ENCODE data around the gene IL33. TPM values are rescaled to one million over a fixed set of nuclear protein-coding genes. Genes with fewer than 3 reads are reported as not detected.

The IL33 gene
- total and polyA plus RNA-seq, 2 of the 8 experiments (the other 6 are each of a cell fraction or from before 2014, with no cell fraction given) = not detected

DNA sequence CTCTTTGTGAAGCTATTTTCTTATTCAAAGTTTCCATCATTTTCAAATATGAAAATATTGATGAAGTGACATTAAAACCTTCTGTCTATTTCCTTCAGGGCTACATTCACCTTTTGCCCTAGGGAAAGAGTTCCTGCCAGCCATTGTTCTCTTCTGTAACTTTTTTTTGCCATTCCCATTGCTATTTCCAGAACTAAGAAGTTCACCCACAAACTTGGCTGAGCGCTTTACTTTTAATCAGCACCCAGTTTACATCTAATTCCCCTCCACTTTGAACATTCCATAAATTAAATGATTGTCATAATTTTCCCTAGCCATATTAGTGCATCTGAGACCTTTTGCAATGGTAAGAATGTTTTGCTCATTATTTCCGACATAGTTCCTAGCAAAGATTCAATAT is 4.4 kb downstream of the IL33 start:
- ChIA-PET POLR2A (ENCODE audit: partially characterized antibody) (no interaction called here), CTCF (ENCODE audit: partially characterized antibody) (interaction anchor here (1.5 kb wide), 1 partner anchor 23 kb away, joined by 5 read pairs; no protein-coding TSS in a partner anchor)

More for the DNA sequence above, 4.4 kb downstream of the IL33 start:
- no peak overlapping the region for H2BK5ac ChIP-seq (ENCODE audit: low read depth, low read length)
- H3K4ac ChIP-seq (replicated peaks; ENCODE audit: insufficient read length, low read depth, low read length) = no peak overlapping the region
- no peak overlapping the region for H2AFZ ChIP-seq (ENCODE audit: low read length)
- no peak overlapping the region for H2AK5ac ChIP-seq (ENCODE audit: low read depth, low read length)
- WGBS, 2 experiments (ENCODE audit: extremely low coverage in 1 of 2, insufficient coverage in 1 of 2, insufficient read length in 1 of 2, insufficient replicate concordance in 2 of 2, low coverage in 1 of 2, low lambda C conversion rate in 2 of 2, missing lambda C conversion rate in 1 of 2) = 94% methylated on average over 2 of the region's 2 CpGs; no CpG with 5 or more reads in 1 of the 2 experiments
- no peak overlapping the region for H4K91ac ChIP-seq (replicated peaks; ENCODE audit: insufficient read length, low read length)
- no peak overlapping the region for H2BK20ac ChIP-seq (ENCODE audit: low read length)
- no peak overlapping the region for H3K23ac ChIP-seq (ENCODE audit: insufficient read length)
- H3K14ac ChIP-seq (ENCODE audit: insufficient read length) = no peak overlapping the region
- no peak overlapping the region for H3K27ac ChIP-seq (ENCODE audit: low read depth, low read length)
- H3K79me1 ChIP-seq (ENCODE audit: low read depth, low read length) = no peaks in the 10 kb centered on the region
- no peak for TF ChIP-seq TEAD4 (IDR thresholded peaks at IDR 0.05; ENCODE audit: low read depth, low read length)
- no peak for TF ChIP-seq PHF8 (conservative IDR thresholded peaks at IDR 0.05; ENCODE audit: low read depth, low read length)
- TF ChIP-seq, protein P1, sequence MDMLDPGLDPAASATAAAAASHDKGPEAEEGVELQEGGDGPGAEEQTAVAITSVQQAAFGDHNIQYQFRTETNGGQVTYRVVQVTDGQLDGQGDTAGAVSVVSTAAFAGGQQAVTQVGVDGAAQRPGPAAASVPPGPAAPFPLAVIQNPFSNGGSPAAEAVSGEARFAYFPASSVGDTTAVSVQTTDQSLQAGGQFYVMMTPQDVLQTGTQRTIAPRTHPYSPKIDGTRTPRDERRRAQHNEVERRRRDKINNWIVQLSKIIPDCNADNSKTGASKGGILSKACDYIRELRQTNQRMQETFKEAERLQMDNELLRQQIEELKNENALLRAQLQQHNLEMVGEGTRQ (IDR thresholded peaks at IDR 0.05; ENCODE audit: low read length) = no peak
- no peak for TF ChIP-seq SUZ12 (IDR thresholded peaks at IDR 0.05; ENCODE audit: low read length)
- TF ChIP-seq CHD1 (IDR thresholded peaks at IDR 0.05; ENCODE audit: low read depth, low read length) = no peak
- TF ChIP-seq YY1 (IDR thresholded peaks at IDR 0.05; ENCODE audit: low read depth, low read length) = no peak
- TF ChIP-seq HDAC6 (IDR thresholded peaks at IDR 0.05; ENCODE audit: low read depth, low read length) = no peak
- TF ChIP-seq ASH2L (IDR thresholded peaks at IDR 0.05; ENCODE audit: low read length) = no peak
- TF ChIP-seq KDM1A (IDR thresholded peaks at IDR 0.05; ENCODE audit: borderline replicate concordance, low read length) = no peak
- TF ChIP-seq RXRA (IDR thresholded peaks at IDR 0.05; ENCODE audit: insufficient read depth, low read depth, low read length) = no peak
- H2BK120ac ChIP-seq (replicated peaks; ENCODE audit: low read depth, low read length) = no peak overlapping the region
- H4K20me1 ChIP-seq (replicated peaks in 1 of 2; ENCODE audit: control insufficient read depth in 1 of 2, insufficient read depth in 2 of 2, low read length in 2 of 2) = no peaks in the 10 kb centered on the region
- H3K23me2 ChIP-seq (ENCODE audit: low read depth, low read length) = no peaks in the 10 kb centered on the region
- no peaks in the 10 kb centered on the region for H3K79me2 ChIP-seq (ENCODE audit: control insufficient read depth in 1 of 2, insufficient read depth in 2 of 2, low read length in 2 of 2)
- H3K9ac ChIP-seq (replicated peaks in 1 of 4; ENCODE audit: extremely low read depth in 1 of 4, low read depth in 3 of 4, low read length in 3 of 4) = no peak overlapping the region
- H3K56ac ChIP-seq (replicated peaks; ENCODE audit: insufficient read length, low read depth, low read length) = no peak overlapping the region
- H2BK15ac ChIP-seq (ENCODE audit: low read length) = no peak overlapping the region
- no peaks in the 10 kb centered on the region for H3K9me3 ChIP-seq (ENCODE audit: insufficient read depth in 2 of 2, low read depth in 1 of 2, low read length in 1 of 2)
- no peak overlapping the region for H2BK12ac ChIP-seq (ENCODE audit: low read depth, low read length)
- no peak for FAIRE-seq
- H3K18ac ChIP-seq (ENCODE audit: extremely low read depth, low read length) = no peak overlapping the region
- H3K36me3 ChIP-seq (ENCODE audit: control insufficient read depth in 2 of 4, insufficient read depth in 4 of 4, low read length in 3 of 4) = no peaks in the 10 kb centered on the region
- H4K8ac ChIP-seq (ENCODE audit: extremely low read depth, insufficient read depth, low read length) = no peak overlapping the region
- H3K27me3 ChIP-seq (replicated peaks in 1 of 4; ENCODE audit: control insufficient read depth in 3 of 4, extremely low read depth in 1 of 4, insufficient read depth in 3 of 4, low read length in 3 of 4) = no peaks in the 10 kb centered on the region
- H4K5ac ChIP-seq (ENCODE audit: insufficient read length, low read depth, low read length) = no peak overlapping the region
- no peak overlapping the region for H3K4me3 ChIP-seq (ENCODE audit: extremely low read depth in 1 of 4, insufficient read depth in 2 of 4, low read depth in 3 of 4, low read length in 4 of 4)
- no peaks in the 10 kb centered on the region for H3K4me1 ChIP-seq (replicated peaks in 1 of 4; ENCODE audit: control insufficient read depth in 3 of 4, insufficient read depth in 4 of 4, low read length in 3 of 4)
- no peak for DNase-seq (ENCODE audit: low read depth in 1 of 2, low spot score in 2 of 2)
- no peak overlapping the region for H3K4me2 ChIP-seq (ENCODE audit: insufficient read depth in 1 of 2, low read depth in 2 of 2, low read length in 2 of 2)
